Measurements from ENCODE around the gene TCF4. TPM values are rescaled to one million over a fixed set of nuclear protein-coding genes. Genes with fewer than 3 reads are reported as not detected.

Gene TCF4
- total and polyA plus RNA-seq, 2 donors (not counting 3 experiments of a cell fraction or from before 2014, with no cell fraction given): 183 to 390 TPM

GRCh38 chr18:55415258-55415871 is 172.6 kb downstream of the TCF4 start:
- peaks cover 0 to 3% of the 10 kb centered on the region in 2 experiments for H3K36me3 ChIP-seq (ENCODE audit: control insufficient read depth in 2 of 2, extremely low read depth in 1 of 2, insufficient read depth in 2 of 2, low read length in 2 of 2)
- BruUV-seq (replicated peaks): no TSS peak
- TF ChIP-seq GATA2 (IDR thresholded peaks at IDR 0.05; ENCODE audit: insufficient read depth, insufficient read length, low read depth, low read length): peak; percentile 44
- TF ChIP-seq CTCF (IDR thresholded peaks at IDR 0.05; ENCODE audit: extremely low read depth in 1 of 2, insufficient read depth in 1 of 2, low read depth in 1 of 2, low read length in 2 of 2): peak; percentile 79 to 91
- no peak for TF ChIP-seq JUN (IDR thresholded peaks at IDR 0.05; ENCODE audit: borderline replicate concordance, insufficient read depth, insufficient read length, low read depth)
- H3K79me2 ChIP-seq (ENCODE audit: control insufficient read depth, insufficient read depth, low read length): peaks cover 65% of the 10 kb centered on the region
- ChIA-PET POLR2A (no interaction called here), CTCF (interaction anchor here (0.6 to 3.4 kb wide), 34 partner anchors 10 to 1160 kb away, joined by 3 to 54 read pairs (median 7); no protein-coding TSS in a partner anchor)
- intact Hi-C loops (cut with micrococcal nuclease): loop anchor here (1.0 to 10.0 kb wide), 6 partner anchors 95 to 1042 kb away; no protein-coding TSS in a partner anchor
- peak; percentile 62 for FAIRE-seq
- H3K4me3 ChIP-seq (replicated peaks in 1 of 3; ENCODE audit: insufficient read depth in 1 of 3, low read depth in 1 of 3, low read length in 3 of 3): no peak overlapping the region
- dilution Hi-C loops (cut with MboI; ENCODE audit: extremely low pct_ligation_motif_present, low sequenced_read_pairs): no loop called here
- H3K4me1 ChIP-seq (ENCODE audit: control insufficient read depth, extremely low read depth, insufficient read depth, low read length): peaks cover 45% of the 10 kb centered on the region
- H3K9me3 ChIP-seq (replicated peaks; ENCODE audit: control insufficient read depth, insufficient read depth, low read length): no peaks in the 10 kb centered on the region
- peak; percentile 90 for DNase-seq (ENCODE audit: low read depth, low spot score)
- no peaks in the 10 kb centered on the region for H3K27me3 ChIP-seq (ENCODE audit: control insufficient read depth in 2 of 2, insufficient read depth in 2 of 2, low read length in 2 of 2)
- H2AFZ ChIP-seq (ENCODE audit: low read depth, low read length): no peak overlapping the region
- H4K20me1 ChIP-seq (replicated peaks; ENCODE audit: control insufficient read depth, extremely low read depth, insufficient read depth, low read length): peaks cover 2% of the 10 kb centered on the region
- H3K9me1 ChIP-seq (replicated peaks; ENCODE audit: control insufficient read depth, extremely low read depth, insufficient read depth, low read length): no peaks in the 10 kb centered on the region
- peak overlapping the region; percentile 40 for H3K9ac ChIP-seq (replicated peaks; ENCODE audit: extremely low read depth, insufficient read depth, low read length)
- H3K27ac ChIP-seq (ENCODE audit: insufficient read depth, low read depth, low read length): peak overlapping the region; percentile 13
- H3K4me2 ChIP-seq (ENCODE audit: insufficient read depth, low read length): no peak overlapping the region

GRCh38 chr18:55414475-55414874 is 173.5 kb downstream of the TCF4 start:
- H3K9me3 ChIP-seq (replicated peaks; ENCODE audit: control insufficient read depth, insufficient read depth, low read length): no peaks in the 10 kb centered on the region
- peaks cover 37% of the 10 kb centered on the region for H3K4me1 ChIP-seq (ENCODE audit: control insufficient read depth, extremely low read depth, insufficient read depth, low read length)
- H3K27ac ChIP-seq (ENCODE audit: insufficient read depth, low read depth, low read length): peak overlapping the region; percentile 68
- H3K4me2 ChIP-seq (ENCODE audit: insufficient read depth, low read length): peak overlapping the region; percentile 79
- dilution Hi-C loops (cut with MboI; ENCODE audit: extremely low pct_ligation_motif_present, low sequenced_read_pairs): no loop called here
- H3K4me3 ChIP-seq (replicated peaks in 1 of 3; ENCODE audit: insufficient read depth in 1 of 3, low read depth in 1 of 3, low read length in 3 of 3): no peak overlapping the region
- no TSS peak for BruUV-seq (replicated peaks)
- no peaks in the 10 kb centered on the region for H3K27me3 ChIP-seq (ENCODE audit: control insufficient read depth in 2 of 2, insufficient read depth in 2 of 2, low read length in 2 of 2)
- CTCF ChIA-PET: interaction anchor here (0.6 to 3.4 kb wide), 16 partner anchors 11 to 1162 kb away, joined by 3 to 50 read pairs (median 6); no protein-coding TSS in a partner anchor
- peaks cover 0 to 3% of the 10 kb centered on the region in 2 experiments for H3K36me3 ChIP-seq (ENCODE audit: control insufficient read depth in 2 of 2, extremely low read depth in 1 of 2, insufficient read depth in 2 of 2, low read length in 2 of 2)
- POLR2A ChIA-PET: no interaction called here
- peak overlapping the region; percentile 10 for H3K9ac ChIP-seq (replicated peaks; ENCODE audit: extremely low read depth, insufficient read depth, low read length)
- FAIRE-seq: no peak
- intact Hi-C loops (cut with micrococcal nuclease): loop anchor here (10.0 kb wide), 1 partner anchor 450 kb away; no protein-coding TSS in a partner anchor
- peaks cover 2% of the 10 kb centered on the region for H4K20me1 ChIP-seq (replicated peaks; ENCODE audit: control insufficient read depth, extremely low read depth, insufficient read depth, low read length)
- H3K9me1 ChIP-seq (replicated peaks; ENCODE audit: control insufficient read depth, extremely low read depth, insufficient read depth, low read length): no peaks in the 10 kb centered on the region
- no peak for DNase-seq (ENCODE audit: low read depth, low spot score)
- no peak overlapping the region for H2AFZ ChIP-seq (ENCODE audit: low read depth, low read length)
- TF ChIP-seq POLR2A (IDR thresholded peaks at IDR 0.05; ENCODE audit: low read depth, low read length): no peak
- TF ChIP-seq FOS (IDR thresholded peaks at IDR 0.05; ENCODE audit: borderline replicate concordance, insufficient read depth, low read length): no peak
- TF ChIP-seq MYC (IDR thresholded peaks at IDR 0.05; ENCODE audit: low read depth, low read length): no peak
- no peak for TF ChIP-seq GATA2 (IDR thresholded peaks at IDR 0.05; ENCODE audit: insufficient read depth, insufficient read length, low read depth, low read length)
- TF ChIP-seq EZH2 (IDR thresholded peaks at IDR 0.05; ENCODE audit: borderline replicate concordance, low read depth, low read length, severe bottlenecking): no peak
- no peak for TF ChIP-seq MAX (IDR thresholded peaks at IDR 0.05; ENCODE audit: insufficient read depth, insufficient read length)
- TF ChIP-seq JUN (IDR thresholded peaks at IDR 0.05; ENCODE audit: borderline replicate concordance, insufficient read depth, insufficient read length, low read depth): no peak
- TF ChIP-seq POLR2AphosphoS5 (IDR thresholded peaks at IDR 0.05; ENCODE audit: insufficient read depth, low read depth, low read length): no peak
- no peak for TF ChIP-seq CTCF (IDR thresholded peaks at IDR 0.05; ENCODE audit: extremely low read depth in 1 of 2, insufficient read depth in 1 of 2, low read depth in 1 of 2, low read length in 2 of 2)
- peaks cover 56% of the 10 kb centered on the region for H3K79me2 ChIP-seq (ENCODE audit: control insufficient read depth, insufficient read depth, low read length)
